ENCODE data around the gene RDH13. TPM values are rescaled to one million over a fixed set of nuclear protein-coding genes. Genes with fewer than 3 reads are reported as not detected.

The RDH13 gene
- total and polyA plus RNA-seq, 2 of the 8 experiments (the other 6 are each of a cell fraction or from before 2014, with no cell fraction given) = 15.9 to 31.5 TPM

- Histone ChIP-seq H4K5ac (ENCODE audit: insufficient read length, low read depth, low read length) (no peak overlapping the region), H2BK15ac (ENCODE audit: low read length) (no peak overlapping the region), H2AK5ac (ENCODE audit: low read depth, low read length) (no peak overlapping the region), H3K9ac (replicated peaks in 1 of 4; ENCODE audit: extremely low read depth in 1 of 4, low read depth in 3 of 4, low read length in 3 of 4) (no peak overlapping the region; a peak in 1 of 7 replicates), H3K14ac (ENCODE audit: insufficient read length) (no peak overlapping the region), H3K4me2 (ENCODE audit: insufficient read depth in 1 of 2, low read depth in 2 of 2, low read length in 2 of 2) (no peak overlapping the region), H3K27me3 (replicated peaks in 1 of 4; ENCODE audit: control insufficient read depth in 3 of 4, extremely low read depth in 1 of 4, insufficient read depth in 3 of 4, low read length in 3 of 4) (0 out of 7 replicates have a peak, but pooled peaks cover 0 to 3% (median 0%) of the 10 kb centered on the region in 4 experiments), H2BK20ac (ENCODE audit: low read length) (no peak overlapping the region), H2AFZ (ENCODE audit: low read length) (no peak overlapping the region), H4K20me1 (replicated peaks in 1 of 2; ENCODE audit: control insufficient read depth in 1 of 2, insufficient read depth in 2 of 2, low read length in 2 of 2) (peaks cover 16% of the 10 kb centered on the region in 2 experiments), H3K9me3 (ENCODE audit: insufficient read depth in 2 of 2, low read depth in 1 of 2, low read length in 1 of 2) (peaks cover 2 to 4% of the 10 kb centered on the region in 2 experiments; a peak in 2 of 4 replicates), H3K23ac (ENCODE audit: insufficient read length) (no peak overlapping the region), H2BK120ac (replicated peaks; ENCODE audit: low read depth, low read length) (no peak overlapping the region), H3K56ac (replicated peaks; ENCODE audit: insufficient read length, low read depth, low read length) (no peak overlapping the region), H3K4me3 (ENCODE audit: extremely low read depth in 1 of 4, insufficient read depth in 2 of 4, low read depth in 3 of 4, low read length in 4 of 4) (no peak overlapping the region), H3K18ac (ENCODE audit: extremely low read depth, low read length) (no peak overlapping the region), H3K27ac (ENCODE audit: low read depth, low read length) (no peak overlapping the region), H3K36me3 (ENCODE audit: control insufficient read depth in 2 of 4, insufficient read depth in 4 of 4, low read length in 3 of 4) (peaks cover 0 to 2% (median 0%) of the 10 kb centered on the region in 4 experiments; a peak in 1 of 8 replicates), H2BK5ac (ENCODE audit: low read depth, low read length) (no peak overlapping the region), H3K79me2 (ENCODE audit: control insufficient read depth in 1 of 2, insufficient read depth in 2 of 2, low read length in 2 of 2) (no peaks in the 10 kb centered on the region), H2BK12ac (ENCODE audit: low read depth, low read length) (no peak overlapping the region), H3K4ac (replicated peaks; ENCODE audit: insufficient read length, low read depth, low read length) (no peak overlapping the region), H4K91ac (replicated peaks; ENCODE audit: insufficient read length, low read length) (no peak overlapping the region), H3K79me1 (ENCODE audit: low read depth, low read length) (peaks cover 3% of the 10 kb centered on the region; the same call in 1 of the 2 replicates), H3K4me1 (replicated peaks in 1 of 4; ENCODE audit: control insufficient read depth in 3 of 4, insufficient read depth in 4 of 4, low read length in 3 of 4) (peaks cover 0 to 14% (median 9%) of the 10 kb centered on the region in 4 experiments; a peak in 6 of 7 replicates), H4K8ac (ENCODE audit: extremely low read depth, insufficient read depth, low read length) (no peak overlapping the region), H3K23me2 (ENCODE audit: low read depth, low read length) (no peaks in the 10 kb centered on the region)
- CTCF ChIA-PET (ENCODE audit: partially characterized antibody) = interaction anchor here (0.6 to 3.0 kb wide), 15 partner anchors 8 to 314 kb away, joined by 3 to 26 read pairs (median 3); partner anchors contain the start of gene TNNI3
- TF ChIP-seq CTCF (IDR thresholded peaks at IDR 0.05; ENCODE audit: control extremely low read depth in 1 of 3, insufficient read depth in 1 of 3, low read depth in 1 of 3, low read length in 3 of 3) (peak; percentile 42 to 55 (median 54)), CTBP2 (IDR thresholded peaks at IDR 0.05; ENCODE audit: borderline replicate concordance, insufficient read depth, insufficient read length, low read length) (no peak), RAD21 (IDR thresholded peaks at IDR 0.05 in 1 of 2, conservative IDR thresholded peaks at IDR 0.05 in 1 of 2; ENCODE audit: low read depth in 2 of 2, low read length in 2 of 2) (peak; percentile 64 to 73), GTF2F1 (IDR thresholded peaks at IDR 0.05; ENCODE audit: borderline replicate concordance, low read depth, low read length) (no peak), E2F6 (IDR thresholded peaks at IDR 0.05) (no peak)
- FAIRE-seq (no peak), DNase-seq (ENCODE audit: low read depth in 1 of 2, low spot score in 2 of 2) (peak in 1 of 2 experiments; percentile 67)
- POLR2A ChIA-PET (ENCODE audit: partially characterized antibody) = interaction anchor here (0.5 to 1.4 kb wide), 6 partner anchors 11 to 34 kb away, joined by 3 to 4 read pairs (median 3); no protein-coding TSS in a partner anchor
- 87% methylated on average over 27 of the region's 27 CpGs; no CpG with 5 or more reads in 1 of the 2 experiments for WGBS, 2 experiments (ENCODE audit: extremely low coverage in 1 of 2, insufficient coverage in 1 of 2, insufficient read length in 1 of 2, insufficient replicate concordance in 2 of 2, low coverage in 1 of 2, low lambda C conversion rate in 2 of 2, missing lambda C conversion rate in 1 of 2)
These were observed 36.9 kb upstream of the RDH13 start for GRCh38 chr19:55099557-55100506.
